Measurements from ENCODE around the gene GCM1.

Gene GCM1

GRCh38 chr6:53133961-53134360 is 14.7 kb downstream of the GCM1 start:
- TF ChIP-seq, protein P1, sequence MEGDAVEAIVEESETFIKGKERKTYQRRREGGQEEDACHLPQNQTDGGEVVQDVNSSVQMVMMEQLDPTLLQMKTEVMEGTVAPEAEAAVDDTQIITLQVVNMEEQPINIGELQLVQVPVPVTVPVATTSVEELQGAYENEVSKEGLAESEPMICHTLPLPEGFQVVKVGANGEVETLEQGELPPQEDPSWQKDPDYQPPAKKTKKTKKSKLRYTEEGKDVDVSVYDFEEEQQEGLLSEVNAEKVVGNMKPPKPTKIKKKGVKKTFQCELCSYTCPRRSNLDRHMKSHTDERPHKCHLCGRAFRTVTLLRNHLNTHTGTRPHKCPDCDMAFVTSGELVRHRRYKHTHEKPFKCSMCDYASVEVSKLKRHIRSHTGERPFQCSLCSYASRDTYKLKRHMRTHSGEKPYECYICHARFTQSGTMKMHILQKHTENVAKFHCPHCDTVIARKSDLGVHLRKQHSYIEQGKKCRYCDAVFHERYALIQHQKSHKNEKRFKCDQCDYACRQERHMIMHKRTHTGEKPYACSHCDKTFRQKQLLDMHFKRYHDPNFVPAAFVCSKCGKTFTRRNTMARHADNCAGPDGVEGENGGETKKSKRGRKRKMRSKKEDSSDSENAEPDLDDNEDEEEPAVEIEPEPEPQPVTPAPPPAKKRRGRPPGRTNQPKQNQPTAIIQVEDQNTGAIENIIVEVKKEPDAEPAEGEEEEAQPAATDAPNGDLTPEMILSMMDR (conservative IDR thresholded peaks at IDR 0.05) = no peak
- TF ChIP-seq ZFX (IDR thresholded peaks at IDR 0.05) = no peak
- no peak overlapping the region; the same call in 1 of the 2 replicates for H3K27ac ChIP-seq

DNA sequence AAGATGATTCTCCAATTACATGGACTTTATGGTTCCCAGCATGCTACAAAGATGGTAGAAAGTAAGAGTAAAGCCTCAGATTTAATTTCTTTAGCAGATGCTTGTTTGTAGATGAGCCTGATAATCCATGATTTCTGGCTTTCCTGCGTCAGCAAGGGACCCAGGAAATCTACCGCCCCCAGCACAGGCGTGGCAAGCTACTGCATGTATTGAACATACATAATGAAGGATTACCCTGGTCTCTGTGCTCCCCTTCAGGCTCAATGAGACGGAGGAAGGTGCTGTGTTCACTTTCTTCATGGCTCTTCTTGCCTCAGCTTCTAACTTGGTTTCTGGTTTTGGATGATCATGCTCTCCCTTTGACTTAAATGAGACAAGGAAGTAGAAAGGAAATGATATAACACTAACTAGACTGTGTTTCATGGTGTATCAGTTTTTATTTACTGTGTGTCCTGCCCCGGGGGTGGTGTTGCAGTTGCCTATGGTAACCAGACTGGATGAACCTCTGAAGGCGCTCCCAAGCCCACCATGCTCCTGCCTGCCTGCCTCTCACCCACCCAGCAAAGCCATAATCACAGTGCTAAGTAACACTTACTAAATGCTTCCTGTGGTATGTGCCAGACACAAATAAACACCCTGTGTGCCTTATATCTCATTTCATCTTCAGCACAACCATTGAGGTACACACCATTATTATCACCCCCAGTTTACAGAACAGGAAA is 17.9 kb downstream of the GCM1 start:
- no peak overlapping the region for H3K27ac ChIP-seq
- TF ChIP-seq, protein P1 (conservative IDR thresholded peaks at IDR 0.05) = no peak
- no peak for TF ChIP-seq ZFX (IDR thresholded peaks at IDR 0.05)

GRCh38 chr6:53128842-53129241 is 19.8 kb downstream of the GCM1 start:
- no peak for TF ChIP-seq ZFX (IDR thresholded peaks at IDR 0.05)
- TF ChIP-seq, protein P1 (conservative IDR thresholded peaks at IDR 0.05) = no peak
- H3K27ac ChIP-seq = no peak overlapping the region

DNA sequence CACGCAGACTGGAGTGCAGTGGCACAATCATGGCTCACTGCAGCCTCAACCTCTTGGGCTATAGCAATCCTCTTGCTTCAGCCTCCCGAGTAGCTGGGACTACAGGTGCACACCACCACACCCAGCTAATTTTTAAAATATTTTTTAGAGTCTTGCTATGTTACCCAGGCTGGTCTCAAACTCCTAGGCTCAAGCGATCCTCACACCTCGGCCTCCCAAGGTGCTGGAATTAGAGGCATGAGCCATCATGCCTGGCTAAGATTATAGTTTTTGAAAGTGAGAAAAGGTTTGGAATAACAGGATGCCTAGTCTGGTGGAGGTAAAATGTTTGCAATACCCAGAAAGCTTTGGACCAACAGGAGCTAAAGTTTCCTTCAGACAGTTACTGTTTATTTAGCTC is 23.4 kb downstream of the GCM1 start:
- TF ChIP-seq, protein P1 (conservative IDR thresholded peaks at IDR 0.05) = no peak
- no peak overlapping the region for H3K27ac ChIP-seq

DNA sequence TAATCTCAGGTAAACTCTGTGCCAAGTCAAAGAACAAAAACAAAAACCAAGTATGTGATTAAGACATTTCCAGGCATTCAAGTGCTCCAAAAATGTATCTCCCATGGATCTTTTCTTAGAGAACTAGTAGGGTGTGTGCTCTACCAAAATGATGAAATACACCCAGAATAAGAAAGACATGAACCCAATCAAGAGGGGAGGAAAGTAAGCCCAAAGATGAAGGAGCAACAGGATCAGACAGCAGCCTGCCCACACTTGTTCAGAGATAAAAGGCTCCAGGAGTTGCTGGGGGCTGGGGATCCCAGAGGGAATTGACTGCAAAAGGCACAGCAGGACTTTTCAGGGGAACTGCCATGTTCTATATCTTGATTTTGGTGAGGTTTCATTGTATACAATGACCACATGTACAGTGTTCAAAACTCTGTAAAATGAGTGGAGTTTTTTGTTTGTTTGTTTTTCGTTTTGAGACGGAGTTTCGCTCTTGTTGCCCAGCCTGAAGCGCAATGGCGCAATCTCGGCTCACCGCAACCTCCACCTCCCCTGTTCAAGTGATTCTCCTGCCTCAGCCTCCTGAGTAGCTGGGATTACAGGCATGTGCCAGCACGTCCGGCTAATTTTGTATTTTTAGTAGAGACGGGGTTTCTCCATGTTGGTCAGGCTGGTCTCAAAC is 24.4 kb downstream of the GCM1 start:
- no peak overlapping the region for H3K27ac ChIP-seq
- TF ChIP-seq ZFX (IDR thresholded peaks at IDR 0.05) = no peak
- TF ChIP-seq, protein P1 (conservative IDR thresholded peaks at IDR 0.05) = no peak

- H3K27ac ChIP-seq = peak overlapping the region; percentile 88
- no peak for TF ChIP-seq ZFX (IDR thresholded peaks at IDR 0.05)
- TF ChIP-seq, protein P1 (conservative IDR thresholded peaks at IDR 0.05) = no peak
Observed at GRCh38 chr6:53119772-53120409, 28.8 kb downstream of the GCM1 start.

DNA sequence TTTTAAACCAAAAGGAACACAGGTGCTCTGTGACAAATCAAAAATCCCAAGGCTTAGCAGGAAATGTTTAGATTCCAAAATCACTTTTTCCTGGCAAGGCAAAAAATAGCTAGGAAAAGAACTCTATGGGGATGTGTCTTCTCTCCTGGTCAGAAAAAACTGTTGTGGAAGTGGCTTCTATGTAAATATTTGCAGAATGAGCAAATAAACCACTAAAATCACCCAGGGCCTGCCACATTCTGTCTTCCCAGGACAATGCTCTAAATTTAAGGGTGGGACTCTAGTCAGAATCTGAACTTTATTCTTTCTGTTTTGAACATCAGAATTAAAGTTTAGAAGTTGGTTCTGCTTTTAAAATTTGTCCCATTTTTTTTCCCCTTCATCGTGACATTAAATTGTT is 29.3 kb downstream of the GCM1 start:
- TF ChIP-seq, protein P1 (conservative IDR thresholded peaks at IDR 0.05) = no peak
- TF ChIP-seq ZFX (IDR thresholded peaks at IDR 0.05) = no peak
- peak overlapping the region; percentile 88 for H3K27ac ChIP-seq

All from C4-2B (cell line).